A673 (cell line): Measurements from ENCODE around the gene TOR4A.

Experiments
- EZH2 ChIP-seq: fragments of 200-600 bp; sonication (generic); IDR thresholded peaks from 2 replicates; pipeline ENCODE4 v1.6.1; 2017; ENCODE audit warnings: borderline replicate concordance, low read depth, mild to moderate bottlenecking, mixed read lengths, antibody characterized with exemption, low read length; ENCODE audit not compliant: poor library complexity, severe bottlenecking
- TF ChIP-seq, protein P1 (sequence below): fragments of 300-800, 200-600 bp; sonication (generic); conservative IDR thresholded peaks from 2 replicates; pipeline ENCODE4 v1.5.1; 2017; ENCODE audit warnings: low read depth, mild to moderate bottlenecking, antibody characterized with exemption, low read length, moderate library complexity, mixed read lengths

DNA sequence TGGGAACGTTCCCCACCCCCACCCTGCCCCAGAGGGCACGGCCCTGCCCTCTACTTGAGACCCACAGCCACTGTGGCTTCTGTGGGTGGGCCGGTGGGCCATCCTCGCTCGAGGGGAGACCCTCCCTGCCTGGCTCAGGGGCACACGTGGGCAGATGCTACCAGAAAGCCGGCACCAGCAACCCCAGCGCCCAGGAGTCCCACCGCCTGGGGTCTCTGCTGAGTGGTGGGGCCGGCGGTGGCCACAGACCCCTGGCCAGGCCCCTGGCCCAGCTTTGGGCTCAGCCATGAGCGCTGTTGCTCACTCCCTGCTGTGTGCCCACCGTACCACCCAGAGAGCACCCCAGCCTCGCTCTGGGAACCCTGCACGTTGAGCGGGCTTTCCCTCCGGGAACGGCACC, 41.1 kb downstream of the TOR4A start:
- TF ChIP-seq, protein P1, sequence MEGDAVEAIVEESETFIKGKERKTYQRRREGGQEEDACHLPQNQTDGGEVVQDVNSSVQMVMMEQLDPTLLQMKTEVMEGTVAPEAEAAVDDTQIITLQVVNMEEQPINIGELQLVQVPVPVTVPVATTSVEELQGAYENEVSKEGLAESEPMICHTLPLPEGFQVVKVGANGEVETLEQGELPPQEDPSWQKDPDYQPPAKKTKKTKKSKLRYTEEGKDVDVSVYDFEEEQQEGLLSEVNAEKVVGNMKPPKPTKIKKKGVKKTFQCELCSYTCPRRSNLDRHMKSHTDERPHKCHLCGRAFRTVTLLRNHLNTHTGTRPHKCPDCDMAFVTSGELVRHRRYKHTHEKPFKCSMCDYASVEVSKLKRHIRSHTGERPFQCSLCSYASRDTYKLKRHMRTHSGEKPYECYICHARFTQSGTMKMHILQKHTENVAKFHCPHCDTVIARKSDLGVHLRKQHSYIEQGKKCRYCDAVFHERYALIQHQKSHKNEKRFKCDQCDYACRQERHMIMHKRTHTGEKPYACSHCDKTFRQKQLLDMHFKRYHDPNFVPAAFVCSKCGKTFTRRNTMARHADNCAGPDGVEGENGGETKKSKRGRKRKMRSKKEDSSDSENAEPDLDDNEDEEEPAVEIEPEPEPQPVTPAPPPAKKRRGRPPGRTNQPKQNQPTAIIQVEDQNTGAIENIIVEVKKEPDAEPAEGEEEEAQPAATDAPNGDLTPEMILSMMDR: no peak
- TF ChIP-seq EZH2: no peak
